ENCODE results near the gene SORCS1.

DNA sequence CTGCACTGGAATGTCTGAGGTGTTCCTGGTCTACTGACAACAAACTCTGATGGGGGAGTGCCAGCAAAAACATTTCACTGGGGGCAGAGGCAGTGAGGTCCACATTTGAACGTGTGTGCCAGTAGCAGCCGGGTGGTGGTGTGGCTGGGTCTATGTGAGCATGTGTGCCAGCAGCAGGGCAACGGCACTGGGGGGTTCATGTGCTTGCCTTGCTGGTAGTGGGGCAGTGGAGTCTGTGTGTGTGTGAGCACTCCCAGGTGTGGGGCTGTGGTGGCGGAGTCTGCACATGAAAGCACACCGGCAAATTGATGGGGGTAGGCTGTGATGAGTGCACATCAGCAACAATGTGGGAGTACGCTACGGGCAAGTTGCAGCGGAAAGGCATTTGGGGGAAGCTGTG is 49.4 kb upstream of the SORCS1 start:
- TF ChIP-seq, protein P1, sequence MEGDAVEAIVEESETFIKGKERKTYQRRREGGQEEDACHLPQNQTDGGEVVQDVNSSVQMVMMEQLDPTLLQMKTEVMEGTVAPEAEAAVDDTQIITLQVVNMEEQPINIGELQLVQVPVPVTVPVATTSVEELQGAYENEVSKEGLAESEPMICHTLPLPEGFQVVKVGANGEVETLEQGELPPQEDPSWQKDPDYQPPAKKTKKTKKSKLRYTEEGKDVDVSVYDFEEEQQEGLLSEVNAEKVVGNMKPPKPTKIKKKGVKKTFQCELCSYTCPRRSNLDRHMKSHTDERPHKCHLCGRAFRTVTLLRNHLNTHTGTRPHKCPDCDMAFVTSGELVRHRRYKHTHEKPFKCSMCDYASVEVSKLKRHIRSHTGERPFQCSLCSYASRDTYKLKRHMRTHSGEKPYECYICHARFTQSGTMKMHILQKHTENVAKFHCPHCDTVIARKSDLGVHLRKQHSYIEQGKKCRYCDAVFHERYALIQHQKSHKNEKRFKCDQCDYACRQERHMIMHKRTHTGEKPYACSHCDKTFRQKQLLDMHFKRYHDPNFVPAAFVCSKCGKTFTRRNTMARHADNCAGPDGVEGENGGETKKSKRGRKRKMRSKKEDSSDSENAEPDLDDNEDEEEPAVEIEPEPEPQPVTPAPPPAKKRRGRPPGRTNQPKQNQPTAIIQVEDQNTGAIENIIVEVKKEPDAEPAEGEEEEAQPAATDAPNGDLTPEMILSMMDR (IDR thresholded peaks at IDR 0.05), result no peak
- TF ChIP-seq EP300 (IDR thresholded peaks at IDR 0.05; ENCODE audit: low read depth), result no peak
- TF ChIP-seq POLR2AphosphoS5 (IDR thresholded peaks at IDR 0.05), result no peak
